ENCODE measurements around the gene CELF6. TPM values are rescaled to one million over a fixed set of nuclear protein-coding genes. Genes with fewer than 3 reads are reported as not detected.

Gene CELF6
- total RNA-seq, 4 donors from 2014 or later: 0.70 to 1.5 (median 0.99) TPM

- peaks cover 89% of the 10 kb centered on the region for H3K36me3 ChIP-seq
These were observed 54.9 kb downstream of the CELF6 start for GRCh38 chr15:72265031-72265430.

GRCh38 chr15:72252663-72253299 is 67.2 kb downstream of the CELF6 start:
- no peaks in the 10 kb centered on the region for H3K4me1 ChIP-seq
- WGBS: 96% methylated on average over 10 of the region's 10 CpGs
- no peaks in the 10 kb centered on the region for H3K9me3 ChIP-seq
- no peaks in the 10 kb centered on the region for H3K27me3 ChIP-seq
- no peak overlapping the region for H3K27ac ChIP-seq
- no peak for TF ChIP-seq POLR2A (IDR thresholded peaks at IDR 0.05)
- DNase-seq (ENCODE audit: low spot score in 2 of 2): no peak
- H3K4me3 ChIP-seq: no peak overlapping the region
- H3K36me3 ChIP-seq: peaks cover 93% of the 10 kb centered on the region

More at GRCh38 chr15:72265031-72265430, 54.9 kb downstream of the CELF6 start:
- DNase-seq (ENCODE audit: low spot score in 2 of 2): no peak
- Histone ChIP-seq H3K27ac (no peak overlapping the region), H3K27me3 (no peaks in the 10 kb centered on the region), H3K4me3 (no peak overlapping the region), H3K4me1 (peaks cover 3% of the 10 kb centered on the region), H3K9me3 (no peaks in the 10 kb centered on the region)
- WGBS: 92% methylated on average over 5 of the region's 5 CpGs
- TF ChIP-seq EP300 (IDR thresholded peaks at IDR 0.05): no peak
- no peak for TF ChIP-seq POLR2A (IDR thresholded peaks at IDR 0.05)
- TF ChIP-seq CTCF (IDR thresholded peaks at IDR 0.05): no peak
- TF ChIP-seq POLR2AphosphoS5 (IDR thresholded peaks at IDR 0.05): no peak

- Histone ChIP-seq H3K27ac (no peak overlapping the region), H3K4me1 (no peaks in the 10 kb centered on the region), H3K27me3 (no peaks in the 10 kb centered on the region), H3K4me3 (no peak overlapping the region), H3K9me3 (no peaks in the 10 kb centered on the region), H3K36me3 (peaks cover 85% of the 10 kb centered on the region)
- TF ChIP-seq CTCF (IDR thresholded peaks at IDR 0.05) (no peak), POLR2AphosphoS5 (IDR thresholded peaks at IDR 0.05) (no peak), POLR2A (IDR thresholded peaks at IDR 0.05) (no peak), EP300 (IDR thresholded peaks at IDR 0.05) (no peak)
- 82% methylated on average over 3 of the region's 3 CpGs for WGBS
- DNase-seq (ENCODE audit: low spot score in 2 of 2): no peak
These were observed 70.7 kb downstream of the CELF6 start for GRCh38 chr15:72249142-72249810.

- Histone ChIP-seq H3K36me3 (peaks cover 85% of the 10 kb centered on the region), H3K27ac (no peak overlapping the region), H3K9me3 (no peaks in the 10 kb centered on the region), H3K4me1 (no peaks in the 10 kb centered on the region), H3K4me3 (no peak overlapping the region), H3K27me3 (no peaks in the 10 kb centered on the region)
- WGBS: 92% methylated on average over 1 of the region's 1 CpG
- TF ChIP-seq POLR2A (IDR thresholded peaks at IDR 0.05) (no peak), POLR2AphosphoS5 (IDR thresholded peaks at IDR 0.05) (no peak), CTCF (IDR thresholded peaks at IDR 0.05) (no peak), EP300 (IDR thresholded peaks at IDR 0.05) (no peak)
- DNase-seq (ENCODE audit: low spot score in 2 of 2): no peak
These were observed 71.4 kb downstream of the CELF6 start for GRCh38 chr15:72248514-72248913.

- peaks cover 5% of the 10 kb centered on the region for H3K4me1 ChIP-seq
- peaks cover 79% of the 10 kb centered on the region for H3K36me3 ChIP-seq
- H3K9me3 ChIP-seq: no peaks in the 10 kb centered on the region
- no peak for DNase-seq (ENCODE audit: low spot score in 2 of 2)
- H3K4me3 ChIP-seq: no peak overlapping the region
- TF ChIP-seq POLR2A (IDR thresholded peaks at IDR 0.05) (no peak), EP300 (IDR thresholded peaks at IDR 0.05) (no peak), POLR2AphosphoS5 (IDR thresholded peaks at IDR 0.05) (no peak), CTCF (IDR thresholded peaks at IDR 0.05) (no peak)
- H3K27ac ChIP-seq: no peak overlapping the region
- 67% methylated on average over 2 of the region's 2 CpGs for WGBS
- H3K27me3 ChIP-seq: no peaks in the 10 kb centered on the region
These were observed 77.1 kb downstream of the CELF6 start for GRCh38 chr15:72242775-72243370.

All from suprapubic skin (tissue), 4 donors.